Fibroblast of lung (primary cell): ENCODE data around the gene MRPL46. TPM values are rescaled to one million over a fixed set of nuclear protein-coding genes. Genes with fewer than 3 reads are reported as not detected.

Source experiments
- DNase-seq, 2 donors: peaks; one replicate each; pipeline versions ENCODE4 v3.0.0 to v3.0.0-alpha.2; 2010; ENCODE audit warnings: low read depth in 2 of 2
- H2AFZ ChIP-seq: 2 replicates; pipeline ENCODE4 v1.5.1; 2012; ENCODE audit warnings: low read length, control low read depth, inconsistent platforms
- H3K27ac ChIP-seq: 2 replicates; pipeline ENCODE4 v1.5.1; 2011; ENCODE audit warnings: low read length, control low read depth; ENCODE audit not compliant: insufficient read depth
- H3K27me3 ChIP-seq: 2 replicates; pipeline ENCODE4 v1.5.1; 2011; ENCODE audit warnings: mild to moderate bottlenecking, low read length; ENCODE audit not compliant: control insufficient read depth, insufficient read depth
- H3K36me3 ChIP-seq: 2 replicates; pipeline ENCODE4 v1.5.1; 2011; ENCODE audit warnings: low read length; ENCODE audit not compliant: control insufficient read depth, insufficient read depth
- H3K4me1 ChIP-seq: 2 replicates; pipeline ENCODE4 v1.5.1; 2011; ENCODE audit warnings: low read length; ENCODE audit not compliant: control insufficient read depth, insufficient read depth; ENCODE audit errors: extremely low read depth
- H3K4me2 ChIP-seq: 2 replicates; pipeline ENCODE4 v1.5.1; 2011; ENCODE audit warnings: low read length, control low read depth; ENCODE audit not compliant: insufficient read depth; ENCODE audit errors: extremely low read depth
- H3K4me3 ChIP-seq, 4 experiments: fragments of 200-600 bp in 1 of 4; sonication (generic) in 1 of 4; replicated peaks in 1 of 4; 2 replicates each; pipeline ENCODE4 v1.5.1; 2011 to 2016; ENCODE audit warnings: low read length in 4 of 4, low read depth in 3 of 4, mild to moderate bottlenecking in 3 of 4, control low read depth in 2 of 4, inconsistent platforms in 1 of 4, mixed read lengths in 1 of 4; ENCODE audit not compliant: insufficient read depth in 1 of 4; ENCODE audit errors: control extremely low read depth in 1 of 4
- H3K79me2 ChIP-seq: 2 replicates; pipeline ENCODE4 v1.5.1; 2012; ENCODE audit warnings: mild to moderate bottlenecking, low read length, inconsistent platforms; ENCODE audit not compliant: control insufficient read depth, insufficient read depth
- H3K9ac ChIP-seq: 2 replicates; pipeline ENCODE4 v1.5.1; 2011; ENCODE audit warnings: mild to moderate bottlenecking, low read length, control low read depth; ENCODE audit not compliant: insufficient read depth
- H3K9me3 ChIP-seq: 2 replicates; pipeline ENCODE4 v1.5.1; 2012; ENCODE audit warnings: low read depth, low read length; ENCODE audit not compliant: control insufficient read depth, insufficient read depth
- H4K20me1 ChIP-seq: 2 replicates; pipeline ENCODE4 v1.5.1; 2011; ENCODE audit warnings: low read length; ENCODE audit not compliant: control insufficient read depth, insufficient read depth; ENCODE audit errors: extremely low read depth
- EZH2 ChIP-seq: IDR thresholded peaks from 2 replicates; pipeline ENCODE4 v1.5.1; 2012; ENCODE audit warnings: low read length, control low read depth, mild to moderate bottlenecking; ENCODE audit errors: missing control alignments
- polyA plus RNA-seq, 2 donors: library from polyadenylated mRNA; depleted of rRNA in 1 of 2; stranded (reverse) in 1 of 2; unstranded in 1 of 2; fragments of >200 nt; gene quantifications; 2 replicates each; pipeline ENCODE4 v1.2.1, GENCODE V29; 2011 to 2012; ENCODE audit warnings: missing spikeins in 1 of 2
- total RNA-seq: library from RNA; depleted of rRNA; stranded (reverse); fragments of >200 nt; gene quantifications from 2 replicates; pipeline ENCODE4 v1.2.1, GENCODE V29; 2014
- TF ChIP-seq, protein P1 (sequence below), 2 donors: IDR thresholded peaks in 1 of 2; conservative IDR thresholded peaks in 1 of 2; 1 replicate in 1 of 2; 2 replicates in 1 of 2; pipeline ENCODE4 v1.5.1; 2011 to 2012; ENCODE audit warnings: low read length in 2 of 2, control low read depth in 1 of 2, inconsistent platforms in 1 of 2, low read depth in 1 of 2, mild to moderate bottlenecking in 1 of 2

Gene MRPL46
- total and polyA plus RNA-seq, 2 donors (not counting 1 experiment from before 2014, with no cell fraction given), result 13.7 to 21.4 TPM

DNA sequence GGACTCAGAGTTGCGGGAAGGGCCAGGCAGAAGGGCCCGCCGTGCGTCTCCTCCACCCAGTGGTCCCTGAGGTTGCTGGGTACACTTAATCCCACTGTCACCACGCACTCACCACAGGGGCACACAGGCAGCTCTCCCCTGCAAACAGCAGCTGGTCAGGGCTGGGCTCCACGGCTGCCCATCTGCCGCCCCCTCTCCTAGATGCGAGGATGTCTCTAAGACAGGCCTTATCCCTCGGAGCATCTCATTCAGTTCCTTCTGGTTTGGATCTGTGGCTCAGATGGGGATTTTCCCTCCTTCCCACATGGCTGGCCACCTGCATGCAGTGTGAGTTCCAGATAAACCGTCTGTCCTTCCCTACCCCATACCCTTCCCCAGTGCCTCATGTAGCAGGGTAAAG lies 26.7 kb upstream of the MRPL46 start:
- DNase-seq, result no peak
- H2AFZ ChIP-seq, result no peak overlapping the region
- H3K9ac ChIP-seq, result no peak overlapping the region
- H3K27me3 ChIP-seq, result no peaks in the 10 kb centered on the region
- H3K4me3 ChIP-seq, result no peak overlapping the region
- no peaks in the 10 kb centered on the region for H3K4me1 ChIP-seq
- H4K20me1 ChIP-seq, result no peaks in the 10 kb centered on the region
- no peaks in the 10 kb centered on the region for H3K9me3 ChIP-seq
- H3K79me2 ChIP-seq, result no peaks in the 10 kb centered on the region
- H3K36me3 ChIP-seq, result no peaks in the 10 kb centered on the region
- no peak overlapping the region for H3K4me2 ChIP-seq
- TF ChIP-seq EZH2, result no peak
- TF ChIP-seq, protein P1, sequence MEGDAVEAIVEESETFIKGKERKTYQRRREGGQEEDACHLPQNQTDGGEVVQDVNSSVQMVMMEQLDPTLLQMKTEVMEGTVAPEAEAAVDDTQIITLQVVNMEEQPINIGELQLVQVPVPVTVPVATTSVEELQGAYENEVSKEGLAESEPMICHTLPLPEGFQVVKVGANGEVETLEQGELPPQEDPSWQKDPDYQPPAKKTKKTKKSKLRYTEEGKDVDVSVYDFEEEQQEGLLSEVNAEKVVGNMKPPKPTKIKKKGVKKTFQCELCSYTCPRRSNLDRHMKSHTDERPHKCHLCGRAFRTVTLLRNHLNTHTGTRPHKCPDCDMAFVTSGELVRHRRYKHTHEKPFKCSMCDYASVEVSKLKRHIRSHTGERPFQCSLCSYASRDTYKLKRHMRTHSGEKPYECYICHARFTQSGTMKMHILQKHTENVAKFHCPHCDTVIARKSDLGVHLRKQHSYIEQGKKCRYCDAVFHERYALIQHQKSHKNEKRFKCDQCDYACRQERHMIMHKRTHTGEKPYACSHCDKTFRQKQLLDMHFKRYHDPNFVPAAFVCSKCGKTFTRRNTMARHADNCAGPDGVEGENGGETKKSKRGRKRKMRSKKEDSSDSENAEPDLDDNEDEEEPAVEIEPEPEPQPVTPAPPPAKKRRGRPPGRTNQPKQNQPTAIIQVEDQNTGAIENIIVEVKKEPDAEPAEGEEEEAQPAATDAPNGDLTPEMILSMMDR (conservative IDR thresholded peaks at IDR 0.05 in 1 of 2, IDR thresholded peaks at IDR 0.05 in 1 of 2; ENCODE audit: low read depth in 1 of 2, low read length in 2 of 2), result no peak
- no peak overlapping the region for H3K27ac ChIP-seq

DNA sequence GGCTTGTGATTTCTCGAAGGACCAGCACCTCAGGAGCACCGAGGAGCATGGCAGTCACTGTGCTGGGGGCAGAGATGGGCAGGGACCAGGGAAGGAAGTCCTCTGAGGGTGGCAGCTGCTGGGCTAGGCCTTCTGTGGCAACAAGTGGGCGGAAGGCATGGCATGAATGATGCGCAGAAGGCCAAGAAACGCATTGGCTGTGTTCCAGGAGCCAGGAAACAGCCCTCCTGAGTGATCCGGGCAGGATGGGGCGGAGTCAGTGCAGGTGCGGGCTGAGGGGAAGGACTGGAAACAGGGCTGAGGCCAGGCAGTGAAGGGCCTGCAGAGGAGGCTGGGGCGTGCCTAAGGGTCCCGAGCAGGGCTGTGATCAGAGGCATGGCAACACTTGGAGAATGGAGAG lies 24.0 kb upstream of the MRPL46 start:
- Histone ChIP-seq H3K27ac (no peak overlapping the region), H2AFZ (no peak overlapping the region), H3K9ac (no peak overlapping the region), H3K79me2 (no peaks in the 10 kb centered on the region), H3K36me3 (no peaks in the 10 kb centered on the region), H4K20me1 (no peaks in the 10 kb centered on the region), H3K27me3 (no peaks in the 10 kb centered on the region), H3K4me2 (no peak overlapping the region), H3K9me3 (no peaks in the 10 kb centered on the region), H3K4me1 (no peaks in the 10 kb centered on the region), H3K4me3 (no peak overlapping the region)
- no peak for DNase-seq
- TF ChIP-seq EZH2, result no peak
- TF ChIP-seq, protein P1 (conservative IDR thresholded peaks at IDR 0.05 in 1 of 2, IDR thresholded peaks at IDR 0.05 in 1 of 2; ENCODE audit: low read depth in 1 of 2, low read length in 2 of 2), result no peak

DNA sequence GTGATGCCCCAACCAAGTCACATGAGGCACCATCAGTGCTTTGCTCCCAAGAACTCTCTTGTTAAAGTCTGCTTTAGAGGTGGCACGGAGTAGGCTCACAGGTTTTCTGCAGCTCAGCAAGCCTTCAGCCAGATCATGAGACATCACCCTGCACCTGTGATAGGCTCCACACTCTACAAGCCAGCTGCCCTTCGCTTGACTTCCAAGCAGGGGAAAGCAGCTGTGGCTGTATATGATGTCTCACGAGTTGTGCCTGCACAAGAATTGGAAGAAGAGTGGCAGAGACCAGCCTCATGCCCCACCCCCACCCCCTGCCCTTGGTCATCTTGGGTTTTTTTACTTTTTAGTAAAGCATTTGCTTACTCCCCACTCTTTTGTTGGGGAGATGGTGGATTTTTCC lies 22.8 kb upstream of the MRPL46 start:
- no peak overlapping the region for H3K4me2 ChIP-seq
- H3K79me2 ChIP-seq, result no peaks in the 10 kb centered on the region
- H2AFZ ChIP-seq, result no peak overlapping the region
- H3K27ac ChIP-seq, result no peak overlapping the region
- H3K9me3 ChIP-seq, result no peaks in the 10 kb centered on the region
- H3K4me3 ChIP-seq, result no peak overlapping the region
- DNase-seq, result no peak
- no peak for TF ChIP-seq EZH2
- TF ChIP-seq, protein P1 (conservative IDR thresholded peaks at IDR 0.05 in 1 of 2, IDR thresholded peaks at IDR 0.05 in 1 of 2; ENCODE audit: low read depth in 1 of 2, low read length in 2 of 2), result no peak
- H4K20me1 ChIP-seq, result no peaks in the 10 kb centered on the region
- H3K4me1 ChIP-seq, result no peaks in the 10 kb centered on the region
- no peaks in the 10 kb centered on the region for H3K27me3 ChIP-seq
- no peaks in the 10 kb centered on the region for H3K36me3 ChIP-seq
- H3K9ac ChIP-seq, result no peak overlapping the region
